GM08714 (cell line): ENCODE data around the gene NME9.

Experiments used
- H3K4me3 ChIP-seq: fragments of 200-500 bp; sonication (Bioruptor generic); 2 replicates; pipeline ENCODE4 v1.5.1; 2014; ENCODE audit warnings: mild to moderate bottlenecking, low read length, inconsistent platforms
- ZNF274 ChIP-seq: IDR thresholded peaks from 2 replicates; pipeline ENCODE4 v1.6.1; 2012; ENCODE audit warnings: mild to moderate bottlenecking, low read depth, low read length

NME9 gene

GRCh38 chr3:138332472-138333073 is 2.9 kb upstream of the NME9 start:
- no peak for TF ChIP-seq ZNF274
- H3K4me3 ChIP-seq, result no peak overlapping the region

GRCh38 chr3:138331143-138331894 is 1.7 kb upstream of the NME9 start:
- no peak overlapping the region for H3K4me3 ChIP-seq
- TF ChIP-seq ZNF274, result no peak

GRCh38 chr3:138329984-138330293 is 288 bp upstream of the NME9 start:
- H3K4me3 ChIP-seq, result no peak overlapping the region; the same call in 1 of the 2 replicates
- no peak for TF ChIP-seq ZNF274

- no peak for TF ChIP-seq ZNF274
- no peak overlapping the region for H3K4me3 ChIP-seq
These were observed 1.3 kb downstream of the NME9 start for GRCh38 chr3:138328341-138328740.

GRCh38 chr3:138327831-138328230 is 1.8 kb downstream of the NME9 start:
- H3K4me3 ChIP-seq, result no peak overlapping the region
- TF ChIP-seq ZNF274, result no peak

GRCh38 chr3:138326866-138327595 is 2.6 kb downstream of the NME9 start:
- no peak for TF ChIP-seq ZNF274
- no peak overlapping the region for H3K4me3 ChIP-seq

- TF ChIP-seq ZNF274, result no peak
- no peak overlapping the region for H3K4me3 ChIP-seq
These were observed 3.7 kb downstream of the NME9 start for GRCh38 chr3:138325990-138326389.

GRCh38 chr3:138323971-138324370 is 5.7 kb downstream of the NME9 start:
- TF ChIP-seq ZNF274, result no peak
- no peak overlapping the region for H3K4me3 ChIP-seq

GRCh38 chr3:138317687-138318086 is 12.0 kb downstream of the NME9 start:
- TF ChIP-seq ZNF274, result no peak
- H3K4me3 ChIP-seq, result no peak overlapping the region

GRCh38 chr3:138314751-138315150 is 14.9 kb downstream of the NME9 start:
- no peak overlapping the region for H3K4me3 ChIP-seq
- no peak for TF ChIP-seq ZNF274

GRCh38 chr3:138310494-138310893 is 19.2 kb downstream of the NME9 start:
- H3K4me3 ChIP-seq, result no peak overlapping the region
- TF ChIP-seq ZNF274, result no peak

- TF ChIP-seq ZNF274, result no peak
- H3K4me3 ChIP-seq, result no peak overlapping the region
These were observed 20.9 kb downstream of the NME9 start for GRCh38 chr3:138308783-138309182.

GRCh38 chr3:138307899-138308298 is 21.8 kb downstream of the NME9 start:
- H3K4me3 ChIP-seq, result no peak overlapping the region
- TF ChIP-seq ZNF274, result no peak

GRCh38 chr3:138303474-138303873 is 26.2 kb downstream of the NME9 start:
- TF ChIP-seq ZNF274, result no peak
- no peak overlapping the region for H3K4me3 ChIP-seq

- no peak overlapping the region for H3K4me3 ChIP-seq
- no peak for TF ChIP-seq ZNF274
These were observed 29.0 kb downstream of the NME9 start for GRCh38 chr3:138300647-138301046.
